ENCODE results near the gene FTL. TPM values are rescaled to one million over a fixed set of nuclear protein-coding genes. Genes with fewer than 3 reads are reported as not detected.

The FTL gene
- total and polyA plus RNA-seq, 7 donors = 802 to 2,269 (median 1,296) TPM

DNA sequence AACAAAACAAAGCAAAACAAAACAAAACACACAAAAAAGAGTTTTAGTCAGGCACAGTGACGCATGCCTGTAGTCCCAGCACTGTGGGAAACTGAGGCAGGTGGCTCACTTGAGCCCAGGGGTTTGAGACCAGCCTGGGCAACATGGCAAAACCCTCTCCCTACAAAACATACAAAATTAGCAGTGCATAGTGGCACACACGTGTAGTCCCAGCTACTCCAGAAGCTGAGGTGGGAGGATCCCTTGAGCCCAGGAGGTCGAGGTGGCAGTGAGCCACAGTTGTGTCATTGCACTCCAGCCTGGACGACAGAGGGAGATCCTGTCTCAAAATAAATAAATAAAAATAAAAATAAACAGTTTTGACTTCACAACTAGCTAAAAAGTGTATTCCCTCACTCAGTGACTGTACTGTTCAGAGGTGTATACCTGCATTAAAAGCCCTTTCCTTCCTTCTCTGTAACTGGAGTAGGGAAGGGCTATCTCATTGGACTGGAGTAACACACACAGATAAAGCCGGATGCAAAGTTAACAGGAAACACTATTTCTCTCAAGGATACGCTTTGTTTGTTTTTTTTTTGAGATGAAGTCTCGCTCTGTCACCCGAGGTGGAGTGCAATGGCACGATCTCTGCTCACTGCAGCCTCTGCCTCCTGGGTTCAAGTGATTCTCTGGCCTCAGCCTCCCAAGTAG, 14.1 kb upstream of the FTL start:
- WGBS, 3 donors = 51 to 59% (median 55%) methylated on average over 9 of the region's 9 CpGs
- intact Hi-C loops (cut with DNase I) = loop anchor here in 1 of 2 donors (5.0 kb wide), 1 partner anchor 44 kb away; no protein-coding TSS in a partner anchor
- no peak overlapping the region for H3K4me3 ChIP-seq
- H3K36me3 ChIP-seq (ENCODE audit: insufficient read depth in 1 of 2, low read depth in 1 of 2) = peaks cover 0 to 4% of the 10 kb centered on the region in 2 donors
- TF ChIP-seq, protein P1, sequence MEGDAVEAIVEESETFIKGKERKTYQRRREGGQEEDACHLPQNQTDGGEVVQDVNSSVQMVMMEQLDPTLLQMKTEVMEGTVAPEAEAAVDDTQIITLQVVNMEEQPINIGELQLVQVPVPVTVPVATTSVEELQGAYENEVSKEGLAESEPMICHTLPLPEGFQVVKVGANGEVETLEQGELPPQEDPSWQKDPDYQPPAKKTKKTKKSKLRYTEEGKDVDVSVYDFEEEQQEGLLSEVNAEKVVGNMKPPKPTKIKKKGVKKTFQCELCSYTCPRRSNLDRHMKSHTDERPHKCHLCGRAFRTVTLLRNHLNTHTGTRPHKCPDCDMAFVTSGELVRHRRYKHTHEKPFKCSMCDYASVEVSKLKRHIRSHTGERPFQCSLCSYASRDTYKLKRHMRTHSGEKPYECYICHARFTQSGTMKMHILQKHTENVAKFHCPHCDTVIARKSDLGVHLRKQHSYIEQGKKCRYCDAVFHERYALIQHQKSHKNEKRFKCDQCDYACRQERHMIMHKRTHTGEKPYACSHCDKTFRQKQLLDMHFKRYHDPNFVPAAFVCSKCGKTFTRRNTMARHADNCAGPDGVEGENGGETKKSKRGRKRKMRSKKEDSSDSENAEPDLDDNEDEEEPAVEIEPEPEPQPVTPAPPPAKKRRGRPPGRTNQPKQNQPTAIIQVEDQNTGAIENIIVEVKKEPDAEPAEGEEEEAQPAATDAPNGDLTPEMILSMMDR (IDR thresholded peaks at IDR 0.05) = no peak
- no peaks in the 10 kb centered on the region for H3K9me3 ChIP-seq
- no peaks in the 10 kb centered on the region for H3K27me3 ChIP-seq (ENCODE audit: insufficient read depth in 3 of 3, low read length in 2 of 3)
- H3K4me1 ChIP-seq = peaks cover 15% of the 10 kb centered on the region
- H3K27ac ChIP-seq = no peak overlapping the region
- DNase-seq = no peak
- no peak for ATAC-seq

DNA sequence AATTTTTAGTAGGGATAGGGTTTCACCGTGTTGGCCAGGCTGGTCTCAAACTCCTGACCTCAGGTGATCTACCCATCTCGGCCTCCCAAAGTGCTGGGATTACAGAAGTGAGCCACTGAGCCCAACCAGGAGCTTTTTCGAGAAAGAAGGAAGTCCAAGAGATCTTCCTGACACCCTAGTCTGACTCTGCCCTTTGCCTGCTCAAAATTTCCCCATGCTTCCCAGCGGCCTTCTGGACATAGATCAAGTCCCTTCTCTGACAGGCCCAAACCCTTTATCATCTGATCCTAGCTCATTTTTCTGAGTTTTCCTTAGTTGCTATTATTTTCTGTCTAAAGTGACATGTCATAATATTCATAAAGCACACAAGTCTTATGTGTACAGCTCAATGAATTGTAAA, 12.0 kb upstream of the FTL start:
- H3K4me3 ChIP-seq = no peak overlapping the region
- H3K4me1 ChIP-seq = peaks cover 15% of the 10 kb centered on the region
- WGBS, 3 donors = 68 to 81% (median 75%) methylated on average over 4 of the region's 4 CpGs
- TF ChIP-seq, protein P1 (IDR thresholded peaks at IDR 0.05) = no peak
- H3K36me3 ChIP-seq (ENCODE audit: insufficient read depth in 1 of 2, low read depth in 1 of 2) = peaks cover 0 to 14% of the 10 kb centered on the region in 2 donors
- intact Hi-C loops (cut with DNase I) = loop anchor here in 1 of 2 donors (5.0 kb wide), 1 partner anchor 46 kb away; no protein-coding TSS in a partner anchor
- DNase-seq (no peak), ATAC-seq (no peak)
- no peaks in the 10 kb centered on the region for H3K9me3 ChIP-seq
- H3K27me3 ChIP-seq (ENCODE audit: insufficient read depth in 3 of 3, low read length in 2 of 3) = no peaks in the 10 kb centered on the region
- no peak overlapping the region for H3K27ac ChIP-seq

DNA sequence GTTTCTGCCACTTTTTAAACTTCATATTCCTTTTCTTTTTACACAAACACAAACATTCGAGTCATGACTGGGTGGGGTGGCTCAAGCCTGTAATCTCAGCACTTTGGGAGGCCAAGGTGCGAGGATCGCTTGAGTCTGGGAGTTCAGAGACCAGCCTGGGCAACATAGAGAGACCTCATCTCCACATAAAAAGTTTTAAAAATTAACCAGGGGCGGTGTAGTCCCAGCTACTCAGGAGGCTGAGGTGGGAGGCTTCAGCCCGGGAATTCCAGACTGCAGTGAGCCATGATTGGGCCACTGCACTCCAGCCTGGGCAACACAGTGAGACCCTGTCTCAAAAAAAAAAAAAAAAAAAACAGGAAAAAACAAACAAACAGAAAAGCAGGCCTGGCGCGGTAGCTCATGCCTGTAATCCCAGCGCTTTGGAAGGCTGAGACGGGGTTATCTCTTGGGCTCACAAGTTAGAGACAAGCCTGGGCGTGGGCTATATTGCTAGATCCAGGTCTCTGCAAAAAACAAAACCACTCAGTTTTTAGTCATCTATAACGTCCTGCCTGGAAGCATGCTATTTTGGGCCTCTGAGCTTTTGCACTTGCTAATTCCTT, 11.0 kb upstream of the FTL start:
- Histone ChIP-seq H3K4me3 (peak overlapping the region; percentile 98), H3K36me3 (ENCODE audit: insufficient read depth in 1 of 2, low read depth in 1 of 2) (peaks cover 0 to 14% of the 10 kb centered on the region in 2 donors), H3K9me3 (no peaks in the 10 kb centered on the region), H3K27me3 (ENCODE audit: insufficient read depth in 3 of 3, low read length in 2 of 3) (no peaks in the 10 kb centered on the region), H3K27ac (peak overlapping the region; percentile 88), H3K4me1 (peaks cover 15% of the 10 kb centered on the region)
- intact Hi-C loops (cut with DNase I) = loop anchor here in 1 of 2 donors (5.0 kb wide), 1 partner anchor 47 kb away; no protein-coding TSS in a partner anchor
- TF ChIP-seq, protein P1 (IDR thresholded peaks at IDR 0.05) = no peak
- 49 to 59% (median 55%) methylated on average over 11 of the region's 11 CpGs for WGBS, 3 donors
- DNase-seq (no peak), ATAC-seq (peak in 2 of 4 donors; percentile 0 to 19)

DNA sequence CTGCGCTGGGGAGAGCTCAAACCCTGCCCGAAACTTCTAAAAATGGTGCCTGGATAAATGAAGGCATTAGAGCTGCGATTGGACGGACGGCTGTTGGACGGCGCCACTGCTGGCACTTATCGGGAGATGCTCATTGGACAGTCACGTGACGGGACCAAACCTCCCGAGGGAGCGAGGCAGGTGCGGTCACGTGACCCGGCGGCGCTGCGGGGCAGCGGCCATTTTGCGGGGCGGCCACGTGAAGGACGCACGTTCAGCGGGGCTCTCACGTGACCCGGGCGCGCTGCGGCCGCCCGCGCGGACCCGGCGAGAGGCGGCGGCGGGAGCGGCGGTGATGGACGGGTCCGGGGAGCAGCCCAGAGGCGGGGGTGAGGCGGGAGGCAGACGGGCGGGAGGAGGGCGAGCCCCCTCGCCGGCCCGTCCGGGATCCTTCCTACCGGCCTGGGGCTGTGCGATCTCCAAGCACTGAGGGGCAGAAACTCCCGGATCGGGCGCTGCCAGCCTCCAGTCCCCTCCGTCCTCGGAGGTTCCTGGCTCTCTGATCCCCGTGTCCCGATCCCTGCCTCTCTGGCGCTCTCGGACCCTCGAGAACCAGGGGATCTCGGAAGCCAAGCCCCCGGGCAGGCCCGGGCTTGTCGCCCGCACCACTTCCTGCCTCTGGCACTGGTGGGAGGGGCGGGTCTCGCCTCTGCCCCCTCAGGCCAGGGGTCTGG, 10.4 kb upstream of the FTL start, which contains the start of gene BAX:
BAX (plus strand) TSS at position 281 of the 713 bp plus-strand sequence; CDS start at position 335, 54 bp downstream.
- Histone ChIP-seq H3K36me3 (ENCODE audit: insufficient read depth in 1 of 2, low read depth in 1 of 2) (peaks cover 0 to 14% of the 10 kb centered on the region in 2 donors), H3K9me3 (no peaks in the 10 kb centered on the region), H3K27me3 (ENCODE audit: insufficient read depth in 3 of 3, low read length in 2 of 3) (no peaks in the 10 kb centered on the region), H3K27ac (peak within 1 kb of the TSS; percentile 88), H3K4me3 (peak within 1 kb of the TSS; percentile 98), H3K4me1 (peaks cover 15% of the 10 kb centered on the region)
- intact Hi-C loops (cut with DNase I) = loop anchor here in 1 of 2 donors (5.0 kb wide), 1 partner anchor 47 kb away; no protein-coding TSS in a partner anchor
- ATAC-seq = peak; percentile 91 to 94 (median 92)
- TF ChIP-seq, protein P1 (IDR thresholded peaks at IDR 0.05) = no peak
- peak; percentile 97 to 99 for DNase-seq
- 0 to 1% (median 0%) methylated on average over 62 to 71 of the region's 71 CpGs for WGBS, 3 donors
